ENCODE results near the gene TRAPPC12. TPM values are rescaled to one million over a fixed set of nuclear protein-coding genes. Genes with fewer than 3 reads are reported as not detected.

TRAPPC12 gene
- total RNA-seq, 1 donor from 2014 or later, result 89.7 TPM

DNA sequence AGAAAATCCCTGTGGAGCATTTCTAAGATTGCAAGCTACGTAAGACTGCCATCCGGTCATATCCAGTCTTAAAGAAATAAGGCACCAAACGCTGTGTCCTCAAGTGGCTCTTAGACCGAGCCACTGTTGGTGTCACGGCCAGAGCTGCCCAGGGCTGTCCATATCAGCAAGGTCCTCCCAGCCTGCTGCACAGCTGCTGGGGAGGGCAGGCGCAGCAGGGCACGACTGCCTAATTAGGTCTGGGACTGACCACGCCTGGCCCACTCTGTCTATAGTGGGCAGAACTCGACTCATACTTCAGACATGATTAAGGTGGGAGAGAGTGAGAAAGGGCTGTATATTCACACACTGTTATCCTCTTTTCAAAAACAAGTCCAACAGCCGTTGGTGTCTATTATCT is 41.2 kb upstream of the TRAPPC12 start:
- no peaks in the 10 kb centered on the region for H3K4me1 Mint-ChIP-seq (ENCODE audit: unreplicated experiment)
- TF ChIP-seq, protein P1, sequence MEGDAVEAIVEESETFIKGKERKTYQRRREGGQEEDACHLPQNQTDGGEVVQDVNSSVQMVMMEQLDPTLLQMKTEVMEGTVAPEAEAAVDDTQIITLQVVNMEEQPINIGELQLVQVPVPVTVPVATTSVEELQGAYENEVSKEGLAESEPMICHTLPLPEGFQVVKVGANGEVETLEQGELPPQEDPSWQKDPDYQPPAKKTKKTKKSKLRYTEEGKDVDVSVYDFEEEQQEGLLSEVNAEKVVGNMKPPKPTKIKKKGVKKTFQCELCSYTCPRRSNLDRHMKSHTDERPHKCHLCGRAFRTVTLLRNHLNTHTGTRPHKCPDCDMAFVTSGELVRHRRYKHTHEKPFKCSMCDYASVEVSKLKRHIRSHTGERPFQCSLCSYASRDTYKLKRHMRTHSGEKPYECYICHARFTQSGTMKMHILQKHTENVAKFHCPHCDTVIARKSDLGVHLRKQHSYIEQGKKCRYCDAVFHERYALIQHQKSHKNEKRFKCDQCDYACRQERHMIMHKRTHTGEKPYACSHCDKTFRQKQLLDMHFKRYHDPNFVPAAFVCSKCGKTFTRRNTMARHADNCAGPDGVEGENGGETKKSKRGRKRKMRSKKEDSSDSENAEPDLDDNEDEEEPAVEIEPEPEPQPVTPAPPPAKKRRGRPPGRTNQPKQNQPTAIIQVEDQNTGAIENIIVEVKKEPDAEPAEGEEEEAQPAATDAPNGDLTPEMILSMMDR (IDR thresholded peaks at IDR 0.05), result no peak
- peaks cover 4% of the 10 kb centered on the region for H3K36me3 Mint-ChIP-seq (ENCODE audit: unreplicated experiment)
- no peak for DNase-seq (ENCODE audit: extremely low spot score, unreplicated experiment)
- no peak overlapping the region for H3K27ac Mint-ChIP-seq (ENCODE audit: unreplicated experiment)
- no peaks in the 10 kb centered on the region for H3K9me3 Mint-ChIP-seq (ENCODE audit: unreplicated experiment)
- H3K27me3 Mint-ChIP-seq (ENCODE audit: unreplicated experiment), result no peaks in the 10 kb centered on the region
- no peak overlapping the region for H3K4me3 Mint-ChIP-seq (ENCODE audit: unreplicated experiment)

- Mint-ChIP-seq H3K27ac (ENCODE audit: unreplicated experiment) (no peak overlapping the region), H3K4me3 (ENCODE audit: unreplicated experiment) (no peak overlapping the region), H3K36me3 (ENCODE audit: unreplicated experiment) (peaks cover 4% of the 10 kb centered on the region), H3K27me3 (ENCODE audit: unreplicated experiment) (no peaks in the 10 kb centered on the region), H3K9me3 (ENCODE audit: unreplicated experiment) (no peaks in the 10 kb centered on the region), H3K4me1 (ENCODE audit: unreplicated experiment) (no peaks in the 10 kb centered on the region)
- DNase-seq (ENCODE audit: extremely low spot score, unreplicated experiment), result no peak
- TF ChIP-seq, protein P1 (IDR thresholded peaks at IDR 0.05), result no peak
Measured at GRCh38 chr2:3340144-3340543, 39.4 kb upstream of the TRAPPC12 start.

- Mint-ChIP-seq H3K36me3 (ENCODE audit: unreplicated experiment) (no peaks in the 10 kb centered on the region), H3K27me3 (ENCODE audit: unreplicated experiment) (no peaks in the 10 kb centered on the region), H3K9me3 (ENCODE audit: unreplicated experiment) (no peaks in the 10 kb centered on the region), H3K4me1 (ENCODE audit: unreplicated experiment) (no peaks in the 10 kb centered on the region), H3K4me3 (ENCODE audit: unreplicated experiment) (no peak overlapping the region), H3K27ac (ENCODE audit: unreplicated experiment) (no peak overlapping the region)
- no peak for DNase-seq (ENCODE audit: extremely low spot score, unreplicated experiment)
- TF ChIP-seq, protein P1 (IDR thresholded peaks at IDR 0.05), result no peak
Measured at GRCh38 chr2:3341336-3341735, 38.2 kb upstream of the TRAPPC12 start.

DNA sequence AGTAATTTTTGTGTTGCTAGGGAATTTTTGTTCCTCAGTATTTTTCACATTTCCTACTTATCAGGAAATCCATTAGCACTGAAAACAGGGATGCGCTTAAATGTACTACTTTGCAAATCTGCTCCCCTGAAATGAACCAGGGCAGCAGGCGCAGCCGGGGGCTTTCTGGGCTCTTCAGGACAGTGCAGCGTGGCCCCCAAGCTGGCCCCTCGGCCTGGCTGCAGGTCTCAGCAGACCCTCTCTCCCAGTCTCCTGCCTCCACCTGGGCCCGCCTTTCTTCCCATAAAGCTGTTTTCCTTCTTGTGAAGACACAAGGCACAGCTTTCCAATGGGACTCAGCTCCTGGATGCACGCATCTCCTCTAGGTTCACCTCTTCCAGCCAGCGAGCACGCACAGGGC is 37.2 kb upstream of the TRAPPC12 start:
- TF ChIP-seq, protein P1 (IDR thresholded peaks at IDR 0.05), result no peak
- no peak for DNase-seq (ENCODE audit: extremely low spot score, unreplicated experiment)
- no peak overlapping the region for H3K4me3 Mint-ChIP-seq (ENCODE audit: unreplicated experiment)
- no peaks in the 10 kb centered on the region for H3K27me3 Mint-ChIP-seq (ENCODE audit: unreplicated experiment)
- H3K36me3 Mint-ChIP-seq (ENCODE audit: unreplicated experiment), result peaks cover 3% of the 10 kb centered on the region
- H3K4me1 Mint-ChIP-seq (ENCODE audit: unreplicated experiment), result no peaks in the 10 kb centered on the region
- H3K27ac Mint-ChIP-seq (ENCODE audit: unreplicated experiment), result no peak overlapping the region
- no peaks in the 10 kb centered on the region for H3K9me3 Mint-ChIP-seq (ENCODE audit: unreplicated experiment)

DNA sequence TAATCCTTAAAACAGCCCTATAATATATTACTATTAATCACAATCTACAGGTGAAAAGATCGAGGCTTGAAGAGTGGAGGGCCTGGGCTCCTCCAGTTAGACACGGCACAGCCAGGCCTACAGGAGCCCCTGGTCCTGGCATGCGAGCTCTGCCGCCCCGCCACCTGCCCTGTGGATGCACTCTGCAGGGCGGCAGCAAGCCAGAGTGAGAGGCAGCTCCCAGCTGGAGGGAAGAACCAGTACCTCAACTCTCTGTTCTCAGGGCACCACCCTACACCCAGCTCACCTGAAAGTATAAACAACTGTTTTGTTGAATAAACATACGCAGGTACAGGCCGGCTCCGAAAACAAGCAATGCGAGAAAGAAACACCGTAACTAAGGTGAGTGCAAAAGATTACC is 36.5 kb upstream of the TRAPPC12 start:
- H3K27me3 Mint-ChIP-seq (ENCODE audit: unreplicated experiment), result no peaks in the 10 kb centered on the region
- H3K4me1 Mint-ChIP-seq (ENCODE audit: unreplicated experiment), result no peaks in the 10 kb centered on the region
- H3K36me3 Mint-ChIP-seq (ENCODE audit: unreplicated experiment), result peaks cover 3% of the 10 kb centered on the region
- no peaks in the 10 kb centered on the region for H3K9me3 Mint-ChIP-seq (ENCODE audit: unreplicated experiment)
- TF ChIP-seq, protein P1 (IDR thresholded peaks at IDR 0.05), result no peak
- H3K27ac Mint-ChIP-seq (ENCODE audit: unreplicated experiment), result no peak overlapping the region
- no peak for DNase-seq (ENCODE audit: extremely low spot score, unreplicated experiment)
- H3K4me3 Mint-ChIP-seq (ENCODE audit: unreplicated experiment), result no peak overlapping the region

All from osteocyte (in vitro differentiated cells).